Adipose tissue (tissue), 3 donors: Measurements from ENCODE around the gene TRPM1. TPM values are rescaled to one million over a fixed set of nuclear protein-coding genes. Genes with fewer than 3 reads are reported as not detected.

Experiments used
- H3K27ac ChIP-seq: one replicate; pipeline ENCODE4 v1.5.1; 2013; ENCODE audit warnings: low read depth, low read length
- WGBS, 3 donors: extraction: QIAGEN DNeasy Blood & Tissue Kit; methylation state at CpG; one replicate each; pipeline ENCODE4 v1.1.7; 2013; 5-methylcytosine and 5-hydroxymethylcytosine counted together
- polyA plus RNA-seq, 3 donors: library from polyadenylated mRNA; stranded (reverse); fragments of 200-250 nt; gene quantifications; one replicate each; pipeline ENCODE4 v1.2.3, GENCODE V29; 2013
- donor health status: healthy with polysubstance abuse.
- donor health status: Bipolar disorder and iron deficiency.
- donor health status: healthy.

TRPM1 gene
- polyA plus RNA-seq, 3 donors = 0.24 to 1.5 TPM; not detected in 1

DNA sequence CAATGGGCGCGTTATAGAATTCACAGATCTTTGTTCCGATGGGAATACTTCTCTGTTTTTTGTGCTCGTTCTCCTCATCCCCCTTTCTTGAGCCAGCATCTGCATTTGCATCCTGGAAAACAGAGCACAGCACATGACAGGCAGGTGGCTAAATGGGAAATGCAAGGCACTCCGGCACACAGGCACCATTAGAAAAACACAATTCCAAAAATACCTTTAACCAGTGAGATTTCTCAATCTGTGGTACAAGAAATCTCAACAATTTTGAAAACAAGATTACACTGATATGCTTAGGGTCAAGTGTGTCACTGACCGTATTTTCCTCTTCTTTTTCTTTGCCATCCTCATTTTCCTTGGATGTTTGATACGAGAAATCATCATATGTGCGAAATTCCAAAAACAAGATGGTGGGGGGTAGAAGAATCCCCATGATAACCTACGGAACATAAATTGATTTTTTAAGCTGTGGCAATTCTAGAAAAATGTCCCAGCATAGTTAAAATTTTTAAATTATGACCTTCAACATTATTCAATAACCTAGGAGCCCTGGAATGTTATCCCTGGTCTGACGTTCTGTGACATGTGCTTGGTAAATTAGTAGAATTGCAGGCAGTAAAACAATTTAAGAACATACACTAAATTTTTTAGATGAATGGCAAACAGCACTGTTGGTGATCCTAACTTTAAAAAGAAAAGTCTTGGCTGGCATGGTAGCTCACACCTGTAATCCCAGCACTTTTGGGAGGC, 63.6 kb downstream of the TRPM1 start:
- WGBS, 3 donors = 79 to 96% (median 91%) methylated on average over 10 of the region's 10 CpGs
- no peak overlapping the region for H3K27ac ChIP-seq

GRCh38 chr15:31036783-31037182, 64.7 kb downstream of the TRPM1 start:
- H3K27ac ChIP-seq = no peak overlapping the region
- WGBS, 3 donors = 87 to 95% (median 91%) methylated on average over 9 of the region's 9 CpGs

DNA sequence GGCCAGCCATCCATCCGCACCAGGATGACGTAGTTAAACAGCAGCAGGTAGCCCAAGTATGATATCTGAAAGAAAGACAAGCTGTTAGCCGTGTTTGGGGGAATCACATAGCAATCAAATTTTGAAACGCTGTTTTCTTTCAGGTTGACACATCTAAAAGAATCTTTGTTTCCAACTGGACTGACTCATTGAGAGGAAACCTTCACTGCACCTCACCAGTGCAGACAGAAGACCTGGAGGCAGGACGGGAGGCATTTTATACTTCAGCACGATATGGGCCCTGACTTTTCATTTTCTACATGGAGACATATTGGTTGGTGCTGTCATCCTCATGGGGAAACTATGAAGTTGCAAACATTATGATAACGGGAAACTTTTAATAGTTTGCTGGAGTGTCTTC, 65.9 kb downstream of the TRPM1 start:
- H3K27ac ChIP-seq = no peak overlapping the region
- WGBS, 3 donors = 84 to 86% (median 85%) methylated on average over 7 of the region's 7 CpGs

- WGBS, 3 donors = 39 to 43% (median 41%) methylated on average over 4 of the region's 4 CpGs
Observed at GRCh38 chr15:31034152-31034551, 67.4 kb downstream of the TRPM1 start.

DNA sequence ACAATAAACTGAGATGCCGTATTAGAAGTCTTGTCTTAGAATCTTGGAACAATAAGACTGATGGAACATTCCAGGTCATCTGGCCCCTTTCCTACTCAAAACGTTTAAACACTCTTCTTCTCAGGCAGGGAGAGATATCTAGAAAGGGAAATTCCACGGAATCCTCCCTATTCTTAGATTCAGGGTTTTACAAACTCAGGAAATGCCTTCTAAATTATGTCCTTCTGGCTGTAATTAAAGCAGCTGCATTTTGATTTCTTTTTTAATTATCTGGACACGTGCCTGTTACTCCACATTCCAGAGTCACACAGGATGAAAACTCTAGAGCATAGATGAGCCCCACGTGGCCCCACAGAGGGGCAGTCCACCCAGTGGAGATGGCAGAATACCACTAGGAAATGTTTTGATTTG, 68.6 kb downstream of the TRPM1 start:
- no peak overlapping the region for H3K27ac ChIP-seq
- 36 to 49% (median 38%) methylated on average over 5 of the region's 5 CpGs for WGBS, 3 donors

More at GRCh38 chr15:31034152-31034551, 67.4 kb downstream of the TRPM1 start:
- H3K27ac ChIP-seq = no peak overlapping the region

GRCh38 chr15:31031471-31032067, 70.0 kb downstream of the TRPM1 start:
- 78 to 94% (median 93%) methylated on average over 3 of the region's 3 CpGs for WGBS, 3 donors
- H3K27ac ChIP-seq = no peak overlapping the region

DNA sequence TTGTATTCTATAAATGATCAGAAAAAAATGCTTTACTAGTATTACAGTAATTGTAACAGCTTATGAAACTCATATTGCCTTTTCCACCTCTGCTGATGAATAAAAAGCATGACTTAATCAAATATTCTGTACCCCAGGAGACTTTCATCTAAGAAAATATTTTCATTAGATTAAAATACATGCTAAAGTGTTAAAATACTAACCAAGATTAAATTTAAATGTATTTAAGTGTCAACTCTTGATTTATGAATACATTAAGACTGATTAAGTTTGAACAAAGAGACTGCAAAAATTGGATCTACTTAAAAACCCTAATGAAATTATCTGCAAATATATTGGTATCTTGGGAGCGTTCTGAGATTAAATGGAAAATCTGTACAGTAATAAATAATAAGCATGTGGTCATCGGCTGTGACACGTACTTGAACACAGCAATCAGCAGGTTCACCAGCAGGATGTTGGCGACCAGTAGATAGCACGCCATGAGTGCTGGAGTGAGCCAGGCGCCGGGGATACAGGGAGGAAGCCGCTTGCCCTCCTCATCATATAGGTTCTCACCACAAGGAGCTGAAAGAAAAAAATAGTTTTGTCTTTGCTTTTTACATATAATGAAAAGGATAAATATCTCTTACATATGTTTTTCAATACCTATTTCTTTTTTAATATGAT, 73.5 kb downstream of the TRPM1 start:
- 51 to 92% (median 58%) methylated on average over 8 of the region's 8 CpGs for WGBS, 3 donors
- no peak overlapping the region for H3K27ac ChIP-seq

DNA sequence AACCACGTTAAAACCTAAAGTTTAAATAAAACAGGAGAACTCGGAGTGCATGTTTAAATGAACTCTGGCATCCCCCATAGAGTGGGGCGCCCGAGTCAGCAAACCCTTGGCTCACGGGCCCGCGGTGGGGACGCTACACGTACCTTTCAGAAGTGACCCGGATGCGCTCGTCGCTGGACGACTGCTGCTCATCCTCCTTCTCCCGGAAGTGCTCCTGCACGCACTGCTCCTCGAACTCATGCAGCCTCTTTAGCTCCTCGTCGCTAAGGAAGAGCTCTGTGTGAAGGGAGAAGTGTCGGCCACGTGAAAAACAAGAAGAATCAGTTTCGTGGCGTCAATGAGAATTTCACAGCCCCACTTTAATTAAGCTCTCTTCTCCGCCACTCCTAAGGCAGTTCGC, 75.5 kb downstream of the TRPM1 start:
- H3K27ac ChIP-seq = no peak overlapping the region
- WGBS, 3 donors = 94 to 97% (median 95%) methylated on average over 25 of the region's 25 CpGs

DNA sequence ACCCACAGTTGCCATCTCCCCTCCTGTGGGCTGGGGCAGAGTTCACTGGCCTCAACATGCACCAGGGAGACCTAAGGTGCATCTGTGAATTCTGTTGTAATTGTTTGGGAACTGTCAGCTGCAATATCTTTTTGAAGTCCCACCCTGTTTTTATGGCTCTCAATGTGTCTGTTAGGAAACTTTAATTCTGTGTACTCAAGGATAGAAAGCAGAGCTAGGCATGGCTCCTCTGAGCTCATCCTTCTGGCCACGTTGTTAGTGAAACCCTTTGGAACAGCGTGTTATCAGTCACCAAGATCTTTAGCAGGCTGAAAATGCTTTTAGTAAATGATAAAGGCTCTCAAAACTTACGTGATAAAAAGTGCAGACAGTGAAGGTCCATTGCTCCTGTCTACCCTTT, 76.5 kb downstream of the TRPM1 start:
- WGBS, 3 donors = 43 to 55% (median 43%) methylated on average over 3 of the region's 3 CpGs

GRCh38 chr15:31024330-31024729, 77.2 kb downstream of the TRPM1 start:
- WGBS, 3 donors = 23 to 37% (median 32%) methylated on average over 5 of the region's 5 CpGs
- no peak overlapping the region for H3K27ac ChIP-seq

More for the DNA sequence above, 76.5 kb downstream of the TRPM1 start:
- H3K27ac ChIP-seq = no peak overlapping the region

GRCh38 chr15:31023841-31024240, 77.7 kb downstream of the TRPM1 start:
- WGBS, 3 donors = 82 to 85% (median 84%) methylated on average over 5 of the region's 5 CpGs

DNA sequence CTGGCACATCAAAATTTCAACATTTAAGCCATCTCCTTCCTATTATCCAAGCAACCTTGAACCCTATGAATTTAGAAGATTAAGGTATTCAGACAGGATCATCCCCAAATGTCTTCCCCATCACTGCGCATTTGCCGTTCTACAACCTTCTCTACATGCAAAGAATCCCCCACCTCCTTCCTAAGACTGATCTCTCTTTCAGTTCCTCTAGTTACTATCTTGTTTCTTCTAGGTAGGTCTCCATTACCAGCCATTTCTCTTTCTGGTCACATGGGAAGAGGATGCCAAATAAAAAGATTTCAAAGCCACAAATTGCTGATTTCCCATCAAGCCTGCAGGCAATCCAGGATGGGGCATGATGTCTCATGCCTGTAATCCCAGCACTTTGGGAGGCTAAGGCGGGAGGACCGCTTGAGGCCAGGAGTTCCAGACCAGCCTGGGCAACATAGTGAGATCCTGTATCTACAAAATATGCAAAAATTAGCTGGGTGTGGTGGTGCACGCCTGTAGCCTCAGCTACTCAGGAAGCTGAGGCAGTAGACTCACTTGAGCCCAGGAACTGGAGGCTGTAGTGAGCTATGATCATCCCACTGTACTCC, 80.4 kb downstream of the TRPM1 start:
- no peak overlapping the region for H3K27ac ChIP-seq
- 95 to 97% (median 97%) methylated on average over 5 of the region's 5 CpGs for WGBS, 3 donors

More at GRCh38 chr15:31023841-31024240, 77.7 kb downstream of the TRPM1 start:
- H3K27ac ChIP-seq = no peak overlapping the region

GRCh38 chr15:31020542-31020941, 81.0 kb downstream of the TRPM1 start:
- H3K27ac ChIP-seq = no peak overlapping the region
- WGBS, 3 donors = 94 to 97% (median 96%) methylated on average over 5 of the region's 5 CpGs

DNA sequence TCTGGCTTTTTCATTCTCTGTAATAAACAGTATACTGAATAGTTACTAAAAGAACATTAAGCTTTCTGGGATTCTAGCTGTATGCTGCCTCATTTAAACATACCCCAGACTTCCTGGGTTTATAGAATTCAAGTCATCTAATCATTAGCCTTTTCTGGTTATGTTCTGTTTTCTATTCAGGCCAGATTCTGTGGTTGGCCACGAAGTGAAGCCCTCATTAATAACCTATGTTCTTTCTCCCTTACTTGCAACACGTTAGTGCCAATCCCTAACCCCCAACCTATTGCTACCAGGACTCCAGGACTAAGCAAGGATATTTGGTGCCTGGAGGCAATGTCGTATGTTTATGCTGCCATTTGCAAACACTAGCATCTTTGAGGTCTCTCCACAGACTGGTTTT, 81.5 kb downstream of the TRPM1 start:
- H3K27ac ChIP-seq = no peak overlapping the region
- WGBS, 3 donors = 79 to 87% (median 80%) methylated on average over 3 of the region's 3 CpGs

DNA sequence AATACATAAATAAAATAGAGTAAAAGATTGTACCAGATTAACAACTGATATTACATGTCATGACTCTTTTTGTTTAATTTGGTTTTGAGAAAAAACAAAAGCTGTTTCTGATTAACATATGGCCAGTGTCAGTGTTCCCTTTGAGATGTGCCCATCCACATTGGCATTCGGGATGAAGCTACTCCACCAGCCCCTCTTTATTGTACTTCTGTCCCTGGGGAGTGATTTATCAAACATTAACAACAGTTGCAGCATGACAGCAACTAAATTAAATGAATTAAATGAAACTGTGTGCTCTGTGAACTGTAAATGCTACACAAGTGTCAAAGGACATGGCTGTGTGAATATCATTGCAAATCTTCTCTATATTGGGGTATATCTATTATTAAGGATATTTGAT, 84.2 kb downstream of the TRPM1 start:
- no peak overlapping the region for H3K27ac ChIP-seq
- WGBS, 3 donors = 67 to 74% (median 70%) methylated on average over 1 of the region's 1 CpG

DNA sequence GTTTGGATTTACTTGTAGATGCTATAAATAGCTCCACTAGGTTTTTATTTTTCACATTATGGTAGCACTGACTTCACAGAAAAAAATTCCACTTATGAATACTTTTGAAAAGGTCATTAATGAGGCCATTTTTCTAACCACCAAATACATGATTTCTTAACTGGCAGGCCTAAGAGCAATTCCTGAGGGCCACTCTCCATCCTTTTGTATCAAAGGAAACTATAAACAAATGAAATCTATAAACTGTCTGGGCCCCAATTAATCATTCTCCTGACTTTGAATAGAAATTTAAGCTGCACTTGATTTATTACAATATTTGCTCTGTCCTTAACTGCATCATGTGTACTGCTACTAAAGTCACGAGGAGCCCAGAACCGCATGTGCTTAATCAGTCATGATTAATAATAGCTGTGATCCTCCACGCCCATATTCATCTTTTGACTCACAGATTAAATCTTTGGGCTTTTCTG, 85.0 kb downstream of the TRPM1 start:
- 62 to 72% (median 64%) methylated on average over 3 of the region's 3 CpGs for WGBS, 3 donors
- no peak overlapping the region for H3K27ac ChIP-seq

GRCh38 chr15:31014608-31014925, 87.0 kb downstream of the TRPM1 start:
- WGBS, 3 donors = 27 to 70% (median 42%) methylated on average over 2 of the region's 2 CpGs
- H3K27ac ChIP-seq = no peak overlapping the region

DNA sequence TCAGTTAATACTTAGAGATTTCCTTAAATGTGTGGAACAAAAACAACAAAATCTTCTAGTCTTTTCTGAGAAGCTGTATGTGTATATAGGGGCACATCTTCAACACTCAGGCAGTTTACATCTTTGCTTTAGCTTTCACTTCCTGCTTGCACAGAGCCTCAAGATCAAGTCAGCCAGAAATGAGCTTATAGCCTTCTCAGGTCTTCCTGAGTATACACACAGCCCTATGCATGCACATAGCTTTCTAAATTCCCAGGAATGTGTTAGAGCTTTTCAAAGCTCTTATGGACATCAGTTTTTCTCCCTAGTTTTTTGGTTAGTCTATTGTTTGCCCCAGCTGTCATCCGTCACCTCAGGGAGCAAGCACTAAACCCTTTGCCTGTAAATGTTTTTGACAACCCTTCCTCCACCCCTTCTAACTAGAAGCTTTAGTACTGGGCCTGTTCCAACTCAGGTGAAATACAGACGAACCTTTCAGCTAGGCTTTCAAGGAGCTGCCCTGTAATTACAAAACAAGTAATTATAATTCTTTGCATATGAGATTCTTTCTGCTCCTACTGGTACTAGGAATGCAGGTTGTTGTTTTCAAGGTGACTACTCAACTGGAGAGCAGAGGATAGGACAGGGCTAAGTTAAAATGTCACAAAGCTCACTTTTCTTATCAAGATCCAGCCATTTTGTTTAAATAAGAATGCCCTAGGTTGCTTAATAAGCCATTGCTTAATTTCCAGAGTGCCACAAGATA, 87.5 kb downstream of the TRPM1 start:
- no peak overlapping the region for H3K27ac ChIP-seq

More for the DNA sequence above, 87.5 kb downstream of the TRPM1 start:
- 32 to 73% (median 68%) methylated on average over 2 of the region's 2 CpGs for WGBS, 3 donors
